ENCODE data around the gene SHROOM3.

The SHROOM3 gene

DNA sequence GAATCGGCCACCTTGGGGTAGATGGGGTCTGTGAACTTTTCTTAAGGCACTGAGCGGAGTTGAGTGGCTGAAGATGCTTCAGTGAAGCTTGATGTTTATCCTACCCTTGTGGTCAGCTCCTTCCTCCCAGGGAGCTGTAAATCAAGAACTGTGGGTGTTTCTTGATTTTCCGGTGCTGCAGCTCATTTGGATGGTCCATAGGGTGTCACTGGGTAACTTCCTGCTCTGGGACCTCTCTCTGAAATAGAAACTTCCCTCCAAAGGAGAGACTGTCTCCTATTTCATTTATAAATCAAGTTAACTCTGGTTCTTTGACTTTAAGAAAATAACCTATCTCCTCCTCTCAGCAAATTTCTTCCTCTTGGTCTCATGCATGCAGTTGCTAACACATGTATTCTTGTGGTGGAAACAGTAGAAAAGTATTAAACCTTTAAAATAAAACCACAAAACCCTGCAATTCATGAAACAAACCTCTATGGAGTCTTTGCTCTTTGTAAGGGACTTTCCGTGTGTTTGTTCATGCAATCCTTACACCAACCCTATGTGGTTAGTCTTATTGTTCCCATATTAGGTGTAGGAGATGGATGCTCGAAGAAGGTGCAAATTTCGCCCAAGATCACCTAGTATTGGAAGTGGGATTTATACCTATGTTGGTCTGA is 110.3 kb downstream of the SHROOM3 start:
- peak; percentile 2 for DNase-seq

DNA sequence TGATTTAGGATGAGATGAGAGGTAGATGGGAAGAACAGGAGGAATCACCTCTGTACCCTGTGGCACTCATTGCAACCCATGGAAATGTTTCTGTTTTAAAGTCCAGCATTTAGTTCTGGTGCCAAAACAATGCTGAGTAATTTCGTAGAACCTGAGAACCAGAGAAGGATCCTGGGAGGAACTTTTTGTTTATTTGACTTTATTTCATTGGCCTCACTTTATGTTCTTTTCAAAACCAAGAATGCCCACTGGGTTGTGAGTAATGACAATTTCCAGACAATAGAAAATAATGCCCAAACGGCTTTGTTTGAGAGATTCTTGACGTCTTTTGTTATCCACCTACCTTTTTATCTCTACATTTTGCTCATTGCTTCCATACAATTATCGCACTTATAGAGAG is 111.3 kb downstream of the SHROOM3 start:
- DNase-seq: no peak

DNA sequence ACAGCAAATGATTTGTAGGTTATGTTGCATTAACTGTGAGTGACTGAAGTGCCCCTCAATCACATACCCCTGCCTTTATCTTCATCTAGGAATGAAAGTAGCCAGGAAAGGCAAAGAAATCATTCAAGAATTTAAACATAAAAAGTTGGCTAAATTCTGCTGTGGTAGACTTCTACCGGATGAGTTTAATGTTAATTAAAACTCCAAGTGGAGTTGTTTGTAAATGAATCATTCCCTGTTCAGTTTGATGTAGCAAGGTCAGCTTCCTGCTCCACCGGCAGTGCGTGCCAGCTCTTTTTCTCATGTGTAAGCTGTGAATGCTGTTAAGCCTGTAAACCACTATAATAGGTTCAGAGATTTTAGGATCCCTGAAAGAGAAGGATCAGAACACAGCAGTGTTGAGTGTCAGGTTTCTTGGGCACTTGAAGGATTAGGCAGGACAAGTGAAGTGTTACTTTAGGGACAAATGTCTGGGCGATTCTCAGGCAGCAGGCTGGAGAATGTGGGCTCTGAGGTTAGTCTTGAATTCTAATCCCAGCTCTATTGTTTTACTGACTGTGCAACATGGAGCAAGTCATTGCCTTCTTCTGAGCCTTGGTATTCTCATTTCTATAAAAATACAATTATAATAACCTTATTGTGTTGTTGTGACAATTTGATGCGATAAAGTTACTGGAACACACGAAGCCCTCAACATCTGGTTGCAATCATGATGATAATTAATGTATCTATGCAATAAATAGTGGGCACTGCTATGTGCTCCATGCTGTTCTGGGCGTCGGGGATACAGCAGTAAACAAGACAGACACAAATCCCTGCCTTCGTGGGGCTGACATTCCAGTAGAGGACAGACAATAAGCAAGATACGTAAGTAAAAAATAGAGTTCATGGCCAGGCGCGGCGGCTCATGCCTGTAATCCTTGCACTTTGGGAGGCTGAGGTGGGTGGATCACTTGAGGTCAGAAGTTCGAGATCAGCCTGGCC is 112.0 kb downstream of the SHROOM3 start:
- no peak for DNase-seq

DNA sequence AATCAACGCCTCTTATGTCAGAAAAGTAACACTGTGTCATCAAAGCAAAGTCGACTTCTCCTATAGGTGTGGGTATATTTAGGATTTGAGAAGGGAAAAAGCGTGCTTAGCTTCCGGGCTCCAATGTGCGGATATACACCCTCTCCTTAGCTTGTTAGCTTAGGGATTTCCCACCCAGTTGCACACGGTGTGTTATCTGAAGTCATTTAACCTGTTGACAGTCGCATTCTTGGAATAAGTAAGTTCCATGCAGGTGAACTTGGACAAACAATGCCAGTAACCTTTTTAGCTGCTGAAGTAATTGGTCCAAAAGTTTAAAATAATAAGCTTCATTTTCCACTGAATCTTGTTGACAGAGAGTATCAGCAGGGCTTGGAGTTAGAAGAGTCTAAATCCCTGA is 113.7 kb downstream of the SHROOM3 start:
- no peak for DNase-seq

DNA sequence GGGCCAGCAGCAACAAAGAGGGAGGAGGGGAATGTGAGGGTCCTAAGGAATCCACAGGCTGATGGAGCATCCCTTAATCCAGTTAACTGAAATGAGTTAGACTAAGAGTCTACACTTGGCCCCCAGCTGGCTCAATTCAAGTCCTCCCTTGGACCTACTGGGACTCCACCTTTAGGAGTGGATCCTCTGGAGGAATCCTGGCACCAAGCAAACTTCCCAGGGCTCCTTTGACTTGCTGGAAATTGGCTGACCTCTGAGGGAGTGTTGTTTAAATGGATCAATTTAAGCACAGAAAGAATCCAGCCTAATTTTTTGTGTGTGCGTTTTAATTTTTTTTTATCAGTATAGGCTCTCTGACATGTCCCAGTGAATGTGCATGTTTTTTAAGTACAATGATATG is 114.7 kb downstream of the SHROOM3 start:
- no peak for DNase-seq

DNA sequence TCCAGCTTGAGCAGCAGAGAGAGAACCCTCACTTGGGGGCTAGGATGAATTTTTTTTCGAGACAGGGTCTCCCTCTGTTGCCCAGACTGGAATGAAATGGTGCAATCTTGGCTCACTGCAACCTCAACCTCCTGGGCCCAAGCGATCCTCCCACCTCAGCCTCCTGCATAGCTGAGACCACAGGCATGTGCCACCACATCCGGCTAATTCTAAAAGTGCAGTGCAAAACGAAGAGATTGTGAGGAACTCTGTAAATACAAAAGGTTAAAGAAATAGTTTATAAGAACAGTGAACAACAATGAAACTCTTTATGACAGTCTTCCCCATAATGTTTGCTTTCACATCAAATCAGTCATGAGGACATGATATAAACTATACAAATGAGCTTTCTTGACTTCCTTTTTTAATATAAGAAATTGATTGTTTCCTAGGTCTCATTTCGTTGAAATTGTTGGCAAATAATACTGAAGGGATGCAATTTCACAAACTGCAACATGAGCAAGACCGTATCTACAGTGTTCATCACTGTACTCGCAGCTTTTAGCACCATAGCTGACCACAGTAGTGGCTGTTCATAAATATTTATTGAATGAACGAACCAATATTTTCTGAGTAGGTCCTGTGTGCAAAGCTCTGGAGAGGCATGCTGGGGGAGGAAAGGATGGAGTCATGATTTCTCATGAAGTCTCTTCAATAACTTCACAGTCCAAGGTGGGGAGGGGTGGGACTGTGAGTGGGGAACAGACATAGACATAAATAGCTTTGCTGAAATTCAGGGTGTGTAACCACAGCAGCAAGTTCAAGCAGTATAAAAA is 116.1 kb downstream of the SHROOM3 start:
- no peak for DNase-seq

DNA sequence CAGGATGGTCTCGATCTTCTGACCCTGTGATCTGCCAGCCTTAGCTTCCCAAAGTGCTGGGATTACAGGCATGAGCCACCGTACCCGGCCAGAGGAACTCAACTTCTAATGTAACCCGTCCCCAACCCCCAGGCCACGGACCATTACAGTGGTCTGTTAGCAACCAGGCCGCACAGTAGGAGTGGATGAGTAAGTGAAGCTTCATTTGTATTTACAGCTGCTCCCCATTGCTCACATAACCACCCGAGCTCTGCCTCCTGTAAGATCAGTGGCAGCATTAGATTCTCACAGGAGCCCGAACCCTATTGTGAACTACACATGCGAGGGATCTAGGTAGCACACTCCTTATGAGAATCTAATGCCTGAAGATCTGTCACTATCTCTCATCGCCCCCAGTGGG is 119.6 kb downstream of the SHROOM3 start:
- DNase-seq: no peak

DNA sequence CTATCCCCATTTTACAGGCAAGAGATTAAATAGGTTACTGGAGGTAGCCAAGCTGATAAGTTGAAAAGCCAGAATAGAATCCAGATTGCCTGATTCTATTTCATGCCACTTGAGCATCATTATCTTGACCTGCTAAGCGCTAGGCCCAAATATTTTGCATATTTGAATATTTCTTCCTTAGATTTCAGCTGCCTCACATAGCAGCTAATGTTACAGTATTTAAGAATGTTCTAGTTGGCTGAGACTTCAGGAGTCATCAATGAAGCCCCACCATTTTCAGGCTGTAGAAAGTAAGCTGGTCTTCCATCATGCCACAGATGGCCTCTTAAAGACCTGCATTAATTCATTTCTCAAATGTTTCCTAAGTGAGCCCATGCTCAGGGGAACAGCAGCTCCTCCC is 121.4 kb downstream of the SHROOM3 start:
- no peak for DNase-seq

DNA sequence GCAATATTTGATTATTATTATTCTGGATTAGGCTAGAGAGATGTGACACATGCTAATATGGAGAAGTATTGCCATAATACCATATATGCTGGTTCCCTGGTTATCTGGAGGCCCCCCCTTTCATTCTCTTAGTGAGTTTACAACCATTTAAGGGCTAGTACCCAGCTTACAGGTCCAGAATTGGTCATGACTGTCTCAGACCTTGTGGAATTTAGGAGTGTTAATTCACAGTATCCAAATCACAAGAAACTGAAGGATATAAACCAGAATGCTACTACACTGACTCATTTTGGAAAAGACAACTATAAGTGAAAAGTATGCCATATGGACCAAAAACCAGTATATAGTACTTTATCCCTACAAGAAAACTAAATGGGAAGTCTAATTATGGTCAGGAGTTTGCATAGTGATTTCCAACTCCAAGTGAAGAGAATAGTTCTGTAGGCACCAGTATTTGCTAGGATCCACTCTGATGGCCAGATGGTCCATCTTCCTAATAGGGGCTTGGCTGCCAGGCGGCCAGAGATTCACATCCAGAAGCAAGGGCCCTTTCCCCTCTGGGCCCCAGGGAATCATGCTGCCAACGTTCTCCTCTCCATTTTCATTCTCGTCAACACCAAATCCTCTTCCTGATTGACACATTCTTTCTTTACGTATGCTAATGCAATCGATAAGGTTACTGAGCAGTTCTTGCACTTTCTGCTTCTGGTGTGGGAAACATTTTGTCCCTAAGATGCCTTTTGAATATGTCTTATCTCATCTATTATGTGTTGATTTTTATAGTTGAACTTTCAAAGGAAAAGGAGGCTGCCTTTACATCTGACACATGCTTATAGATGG is 123.6 kb downstream of the SHROOM3 start:
- DNase-seq: no peak

DNA sequence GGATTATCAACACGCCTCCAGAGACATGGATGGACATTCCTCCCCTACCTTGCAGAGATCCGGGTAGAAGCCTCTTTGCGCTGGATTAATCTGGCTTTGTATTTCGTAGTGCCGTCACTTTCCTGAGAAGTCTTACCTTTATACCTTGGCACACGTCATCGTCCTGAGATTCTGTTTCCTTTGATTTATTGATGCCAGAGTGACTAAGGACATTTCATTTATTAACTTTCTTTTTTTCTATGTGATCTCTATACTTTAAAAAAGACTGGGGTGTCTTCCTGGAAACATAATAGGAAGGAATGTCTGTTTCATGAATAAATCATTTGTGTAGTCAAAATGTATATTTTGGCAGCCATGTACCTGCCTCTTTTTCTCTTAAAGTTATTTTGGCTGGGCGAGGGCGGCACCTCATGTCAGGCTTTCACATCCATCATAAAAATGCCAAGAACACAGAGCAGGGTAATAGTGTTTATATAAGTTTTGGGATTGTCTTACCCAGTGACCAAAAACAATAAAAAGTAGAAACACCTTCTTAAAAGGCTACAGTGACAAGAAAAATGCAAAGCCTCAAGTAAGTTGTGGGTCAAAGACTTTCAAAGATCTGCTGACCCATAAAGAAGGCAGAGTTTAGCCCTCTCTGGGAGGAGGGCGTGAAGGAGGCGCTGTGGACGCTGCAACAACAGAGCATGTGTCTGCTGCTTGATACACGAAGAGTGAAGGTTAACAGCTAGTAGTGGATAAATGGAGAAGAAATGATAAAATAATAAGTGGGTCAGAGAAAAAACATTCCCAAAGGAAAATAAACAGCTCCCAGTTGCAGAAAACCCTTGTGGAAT is 124.4 kb downstream of the SHROOM3 start:
- no peak for DNase-seq

DNA sequence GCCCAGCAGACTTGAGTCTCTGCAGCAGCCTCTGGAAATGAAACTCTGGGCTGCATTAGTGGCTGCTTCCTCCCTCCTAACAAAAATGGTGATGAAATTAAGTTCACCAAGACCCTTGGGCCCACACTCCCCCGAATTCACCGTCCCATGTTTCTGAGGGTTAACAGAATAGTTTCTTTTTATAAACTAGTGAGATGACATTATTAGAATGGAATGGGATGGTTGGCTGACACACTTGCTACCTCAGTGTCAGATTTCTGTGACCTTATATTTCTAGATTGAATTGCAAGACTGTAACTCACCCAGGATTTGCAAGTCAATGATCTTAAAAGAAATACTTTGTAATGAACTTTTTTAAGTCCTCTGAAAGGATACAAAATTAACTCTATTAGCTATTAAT is 127.1 kb downstream of the SHROOM3 start:
- no peak for DNase-seq

DNA sequence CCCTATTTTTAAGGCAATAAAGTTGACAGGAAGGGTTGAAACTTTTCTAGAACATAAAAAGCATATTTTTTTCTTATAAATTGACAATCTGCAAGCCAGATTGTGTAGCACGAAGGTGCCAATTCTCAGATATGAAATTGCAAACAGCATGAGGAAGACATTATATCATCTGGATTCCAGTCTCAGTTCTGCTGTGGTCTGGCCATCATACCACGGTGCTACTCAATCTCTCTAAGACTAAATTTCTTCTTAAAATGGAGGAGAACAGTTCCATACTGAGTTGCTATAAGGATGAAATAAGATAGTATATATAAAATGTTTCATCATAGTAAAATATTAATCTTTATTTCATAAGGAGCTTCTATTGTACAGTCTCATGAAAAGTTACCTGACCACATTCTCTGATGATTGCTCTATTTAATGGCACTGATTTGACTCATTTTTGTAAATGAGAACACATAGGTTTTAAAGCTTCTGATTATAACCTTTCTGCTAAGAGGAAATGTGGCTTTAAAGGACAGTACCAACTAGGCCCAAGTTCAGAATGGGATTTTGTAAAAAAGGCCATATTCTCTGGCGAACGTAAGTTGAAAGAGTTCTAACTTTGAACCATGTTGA is 127.9 kb downstream of the SHROOM3 start:
- DNase-seq: no peak

DNA sequence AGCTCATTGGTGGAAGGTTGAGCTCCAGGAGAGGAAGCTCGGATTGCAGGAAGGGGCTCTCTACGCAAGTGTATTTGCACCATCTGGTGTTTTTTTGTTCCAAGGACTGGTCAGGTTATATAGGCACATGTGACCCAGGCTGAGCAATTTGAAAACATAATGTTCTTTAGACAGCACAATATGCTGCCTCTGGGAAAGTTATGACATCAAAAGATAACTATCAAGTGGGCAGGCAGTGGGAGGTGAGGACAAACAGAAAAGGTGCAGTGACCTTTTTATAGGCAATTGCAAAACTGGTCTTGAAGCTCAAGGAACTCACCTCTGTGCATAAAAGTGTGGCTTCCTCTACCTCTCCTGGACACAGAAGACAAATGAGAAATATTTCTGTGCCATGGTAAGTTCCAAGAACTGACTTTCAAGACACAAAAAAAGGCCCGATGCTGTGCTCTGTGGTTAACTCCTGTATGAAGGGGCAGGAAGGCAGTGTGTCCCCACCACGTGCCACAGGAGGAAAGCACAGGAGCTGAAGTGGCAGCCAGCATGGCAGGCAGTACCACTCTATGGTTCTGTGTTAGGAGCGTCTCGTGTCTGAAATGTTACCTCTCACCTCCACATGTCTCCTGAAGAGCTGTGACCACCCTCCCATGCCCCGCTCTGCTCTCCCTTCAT is 128.6 kb downstream of the SHROOM3 start:
- DNase-seq: no peak

DNA sequence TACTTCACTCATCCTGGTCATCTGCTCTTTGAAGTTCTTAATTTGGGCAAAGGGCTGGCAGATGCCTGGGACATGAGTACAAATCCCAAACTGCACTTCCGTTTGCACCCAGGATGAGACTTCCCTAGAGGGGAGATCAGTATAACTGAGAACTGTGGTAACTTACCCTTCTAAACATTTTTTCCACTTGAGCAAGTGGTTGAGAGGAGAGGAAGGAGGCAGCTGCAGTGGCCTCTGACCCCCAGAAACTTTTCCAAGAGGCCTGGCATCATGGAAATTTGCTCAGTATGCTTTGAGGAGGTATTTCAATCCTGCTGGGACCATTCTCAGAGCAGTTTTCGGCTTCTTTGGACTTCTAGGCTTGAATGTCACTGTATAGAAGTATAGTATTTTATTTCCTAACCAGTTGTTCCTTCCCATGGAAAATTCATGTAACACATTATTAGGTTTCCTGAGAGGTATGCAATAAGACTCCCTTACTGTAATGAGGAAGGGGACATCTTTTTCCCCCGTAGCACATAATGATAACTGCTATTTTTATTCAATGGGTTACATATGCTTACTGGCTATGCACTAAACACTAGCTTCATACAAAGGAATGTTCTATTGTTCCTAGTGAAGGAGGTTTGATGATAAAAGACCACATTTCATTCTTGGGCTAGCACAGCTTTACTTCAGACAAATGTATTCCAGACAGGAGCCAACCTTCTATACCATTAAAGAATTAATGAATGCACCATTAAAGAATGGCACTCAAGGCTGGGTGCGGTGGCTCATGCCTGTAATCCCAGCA is 129.3 kb downstream of the SHROOM3 start:
- DNase-seq: no peak

DNA sequence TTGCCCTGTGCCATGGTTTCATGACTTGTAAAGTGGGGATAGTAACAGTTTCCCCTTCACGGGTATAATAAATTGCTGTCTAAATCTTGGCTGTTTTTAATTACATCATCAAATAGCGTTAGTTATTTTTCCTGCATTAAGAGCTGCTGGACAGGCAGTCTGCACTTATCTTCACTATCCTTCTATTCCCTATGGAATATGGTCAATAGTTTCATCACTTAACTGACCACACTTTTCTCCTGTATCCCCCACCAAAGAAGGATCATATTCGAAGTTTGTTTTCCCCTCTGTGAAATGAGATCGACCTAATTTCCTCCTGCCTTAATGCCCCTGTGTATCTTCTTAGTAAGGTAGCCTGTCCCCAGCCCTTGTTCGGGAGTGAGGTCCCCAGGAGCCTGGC is 133.2 kb downstream of the SHROOM3 start:
- DNase-seq: no peak

DNA sequence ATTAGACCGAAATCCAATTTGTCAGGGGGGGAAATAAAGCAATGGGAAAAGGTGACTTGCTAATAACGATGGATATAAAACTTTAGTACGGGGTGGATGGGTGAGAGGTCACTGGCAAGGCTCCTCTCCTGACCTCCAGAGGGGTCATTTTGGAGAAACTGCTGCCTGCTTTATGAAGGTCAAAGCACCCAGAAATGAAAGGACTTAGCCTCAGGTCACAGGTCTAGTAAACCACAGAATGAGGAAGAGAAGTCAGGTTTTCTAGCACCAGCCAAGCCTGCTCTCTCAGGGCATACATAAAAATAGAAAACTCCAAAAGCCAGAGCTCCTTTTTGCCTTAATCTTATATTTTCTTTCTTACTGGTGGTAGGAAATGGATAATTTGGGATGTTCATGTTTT is 134.2 kb downstream of the SHROOM3 start:
- no peak for DNase-seq

DNA sequence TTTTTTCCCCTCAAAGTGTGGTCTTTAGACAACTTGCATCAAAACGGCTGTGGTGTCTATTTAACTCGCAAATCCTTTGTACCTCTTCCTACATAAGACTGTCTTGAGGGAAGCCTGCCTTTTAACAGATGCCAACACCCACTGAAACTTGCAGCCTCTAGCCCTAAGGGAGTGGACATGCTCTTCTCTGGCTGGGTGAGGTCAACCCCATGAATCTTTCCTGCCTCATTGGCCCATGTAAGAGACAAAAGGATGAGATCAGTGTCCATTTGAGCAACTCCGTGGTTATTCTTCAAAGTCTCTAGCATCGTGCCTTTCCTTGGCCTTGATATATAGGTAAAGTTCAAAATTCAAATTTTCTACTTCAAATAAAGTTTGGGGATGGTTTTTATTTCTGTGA is 134.7 kb downstream of the SHROOM3 start:
- DNase-seq: no peak

DNA sequence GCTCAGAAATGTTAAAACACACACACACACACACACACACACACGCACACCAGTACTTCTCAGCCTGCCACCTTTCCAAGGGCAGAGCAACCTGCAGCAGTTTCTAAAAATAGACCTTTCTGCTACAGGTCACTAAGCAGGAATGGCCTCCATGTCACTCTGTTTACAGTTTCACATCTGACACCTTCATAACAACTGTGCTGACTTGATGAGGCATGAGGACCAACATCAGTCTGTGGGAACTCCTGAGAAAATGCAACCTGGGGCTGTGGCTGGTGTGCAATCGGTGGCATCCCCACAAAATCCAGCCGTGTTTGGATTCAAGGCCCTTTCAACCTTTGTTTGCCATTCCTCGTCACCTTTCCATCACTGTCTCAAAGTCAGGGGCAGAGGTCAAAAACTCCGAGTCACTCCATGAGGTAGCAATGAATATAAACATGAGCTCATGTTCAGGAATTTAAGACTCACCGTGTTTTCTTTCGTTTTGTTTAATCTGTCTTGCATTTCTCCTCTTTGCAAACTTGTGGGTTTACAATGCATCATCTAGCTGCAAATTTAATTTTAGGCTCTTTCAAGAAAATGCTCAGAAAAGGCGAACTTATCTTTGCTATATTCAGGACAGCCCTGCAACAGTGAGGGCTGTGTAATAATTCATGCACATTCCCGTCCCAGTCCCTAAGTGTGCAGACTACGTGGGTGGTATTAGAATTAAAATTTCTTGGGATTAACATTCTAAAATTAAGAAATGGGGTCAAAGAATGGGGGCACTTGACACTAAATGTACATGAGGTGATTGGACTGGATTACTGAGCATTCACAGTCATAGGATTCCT is 135.3 kb downstream of the SHROOM3 start:
- no peak for DNase-seq

DNA sequence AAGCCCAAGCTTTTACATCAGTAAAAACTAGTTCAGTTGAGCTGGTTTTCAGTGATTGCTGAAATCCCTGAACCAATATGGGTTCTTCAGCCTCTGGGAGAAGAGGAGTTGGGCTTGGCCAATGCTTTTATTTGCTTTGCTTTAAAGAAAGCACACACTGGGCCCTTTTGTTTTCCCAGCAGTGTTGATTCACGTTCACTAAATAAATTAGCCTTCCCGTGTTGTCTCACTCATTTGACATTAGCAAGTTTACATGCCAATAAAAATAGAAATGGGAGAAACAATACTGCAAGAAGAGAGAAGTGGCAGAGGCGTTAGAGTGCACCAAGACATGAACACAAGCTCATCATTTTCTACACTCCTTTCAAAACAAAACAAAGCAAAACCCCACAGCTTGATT is 136.2 kb downstream of the SHROOM3 start:
- no peak for DNase-seq

All from stimulated activated CD4-positive, alpha-beta T cell treated with anti-CD3 and anti-CD28 coated beads, Interleukin-15, amount 100 ng/mL, for 24 hours (primary cell).